ENCODE data around the gene TCIRG1.

Gene TCIRG1

GRCh38 chr11:68053117-68053516, 14.3 kb downstream of the TCIRG1 start:
- DNase-seq: no peak

- DNase-seq: no peak
Observed at GRCh38 chr11:68053981-68054812, 15.4 kb downstream of the TCIRG1 start.

- DNase-seq: no peak
Observed at GRCh38 chr11:68056317-68057285, 17.8 kb downstream of the TCIRG1 start.

GRCh38 chr11:68057807-68058206, 19.0 kb downstream of the TCIRG1 start:
- DNase-seq: no peak

- DNase-seq: no peak
Observed at GRCh38 chr11:68061508-68061907, 22.7 kb downstream of the TCIRG1 start.

- DNase-seq: no peak
Observed at GRCh38 chr11:68064926-68065325, 26.1 kb downstream of the TCIRG1 start.

- no peak for DNase-seq
Observed at GRCh38 chr11:68065841-68066240, 27.0 kb downstream of the TCIRG1 start.

- DNase-seq: no peak
Observed at GRCh38 chr11:68066742-68067141, 27.9 kb downstream of the TCIRG1 start.

- no peak for DNase-seq
Observed at GRCh38 chr11:68067991-68068390, 29.2 kb downstream of the TCIRG1 start.

GRCh38 chr11:68071281-68072048, 32.6 kb downstream of the TCIRG1 start:
- DNase-seq: no peak

- no peak for DNase-seq
Observed at GRCh38 chr11:68074584-68075352, 35.9 kb downstream of the TCIRG1 start.

- DNase-seq: no peak
Observed at GRCh38 chr11:68076371-68077042, 37.7 kb downstream of the TCIRG1 start.

- no peak for DNase-seq
Observed at GRCh38 chr11:68077617-68078582, 39.1 kb downstream of the TCIRG1 start.

GRCh38 chr11:68080860-68081259, 42.0 kb downstream of the TCIRG1 start:
- no peak for DNase-seq

- DNase-seq: no peak
Observed at GRCh38 chr11:68081691-68082090, 42.9 kb downstream of the TCIRG1 start.

GRCh38 chr11:68082481-68082880, 43.7 kb downstream of the TCIRG1 start:
- DNase-seq: no peak

GRCh38 chr11:68083517-68083916, 44.7 kb downstream of the TCIRG1 start:
- no peak for DNase-seq

- no peak for DNase-seq
Observed at GRCh38 chr11:68089679-68090078, 50.9 kb downstream of the TCIRG1 start.

- DNase-seq: no peak
Observed at GRCh38 chr11:68090287-68090686, 51.5 kb downstream of the TCIRG1 start.

- DNase-seq: no peak
Observed at GRCh38 chr11:68090706-68091105, 51.9 kb downstream of the TCIRG1 start.
